Adrenal gland (tissue), 19 donors: ENCODE measurements around the gene GMCL1. TPM values are rescaled to one million over a fixed set of nuclear protein-coding genes. Genes with fewer than 3 reads are reported as not detected.

Experiments
- DNase-seq, 7 donors: peaks; one replicate each; pipeline ENCODE4 v3.0.0-alpha.2; 2019 to 2020
- H3K27ac ChIP-seq, 5 donors: fragments of 200-600 bp; sonication (generic) in 4 of 5; 1 replicate in 3 of 5; 2 replicates in 2 of 5; pipeline versions ENCODE4 v1.5.1 to v1.8.0; 2016 to 2020; ENCODE audit warnings: mild to moderate bottlenecking in 1 of 5
- H3K27me3 ChIP-seq: fragments of 200-600 bp; 2 replicates; pipeline ENCODE4 v1.8.0; 2021
- H3K36me3 ChIP-seq, 2 donors: fragments of 200-600 bp; replicated peaks in 1 of 2; 1 replicate in 1 of 2; 2 replicates in 1 of 2; pipeline versions ENCODE4 v1.5.1 to v1.8.0; 2018 to 2022
- H3K4me1 ChIP-seq, 2 donors: fragments of 200-600 bp; replicated peaks in 1 of 2; 1 replicate in 1 of 2; 2 replicates in 1 of 2; pipeline versions ENCODE4 v1.5.1 to v1.8.0; 2018 to 2021
- H3K4me3 ChIP-seq, 4 donors: fragments of 200-600 bp; sonication (generic) in 3 of 4; one replicate each; pipeline ENCODE4 v1.5.1; 2016 to 2018
- H3K9me3 ChIP-seq, 3 donors: fragments of 200-600 bp; sonication (generic) in 1 of 3; replicated peaks in 1 of 3; 1 replicate in 2 of 3; 2 replicates in 1 of 3; pipeline versions ENCODE4 v1.5.1 to v1.8.0; 2016 to 2021
- POLR2A ChIP-seq, 2 donors: fragments of 450-650 bp; IDR thresholded peaks; one replicate each; pipeline ENCODE4 v1.6.1; 2017; ENCODE audit warnings: antibody characterized with exemption in 2 of 2, mild to moderate bottlenecking in 2 of 2, moderate library complexity in 1 of 2
- WGBS, 4 donors: extraction: QIAGEN DNeasy Blood & Tissue Kit in 2 of 4; methylation state at CpG; one replicate each; pipeline versions ENCODE4 v1.1.5 to v1.1.7; 2013 to 2017; 5-methylcytosine and 5-hydroxymethylcytosine counted together
- intact Hi-C, 2 donors: fragments of 100-400 bp; cut with DNase I; formaldehyde crosslinking; loops; one replicate each; pipeline versions ENCODE4 v1.14.1 to v1.15.0; 2022 to 2023
- long read RNA-seq, 10 donors: library from polyadenylated mRNA in 3 of 10; unstranded in 2 of 10; stranded (forward) in 1 of 10; transcript quantifications; one replicate each; pipeline ENCODE4 v2.0.0 and lab custom pipeline, GENCODE V29; 2021 to 2026
- polyA plus RNA-seq, 3 donors: library from polyadenylated mRNA; stranded (reverse); fragments of 200-250 nt in 2 of 3; fragments of 350-450 nt in 1 of 3; fragmentation: Illumina TruSeq in 1 of 3; extraction: RNeasy Lipid Tissue Mini Kit (QIAGEN cat#74804) in 1 of 3; gene quantifications; one replicate each; pipeline ENCODE4 v1.2.3, GENCODE V29; 2013 to 2014
- total RNA-seq, 9 donors: library from RNA; depleted of rRNA in 4 of 9; stranded (reverse); fragments of >200 nt in 4 of 9; fragments of 120-200 nt in 1 of 9; fragmentation: NEBNext Ultra II Directional in 1 of 9; extraction: Animal tissue kit (Norgen Biotek cat#: 25700) in 1 of 9; gene quantifications; one replicate each; pipeline versions ENCODE4 v1.1.0 to v1.2.4, GENCODE V29; 2013 to 2023
- TF ChIP-seq, protein P1 (sequence below), 6 experiments: fragments of 450-650 bp in 4 of 6; fragments of 200-600 bp in 2 of 6; sonication (generic) in 1 of 6; IDR thresholded peaks; 1 replicate in 5 of 6; 2 replicates in 1 of 6; pipeline versions ENCODE4 v1.5.1 to v1.8.0; 2016 to 2021; ENCODE audit warnings: antibody characterized with exemption in 6 of 6, mild to moderate bottlenecking in 2 of 6, moderate library complexity in 1 of 6
- donor health status: healthy with polysubstance abuse.
- donor health status: Bipolar disorder and iron deficiency.
- donor health status: DM: yes; HTN: yes; CAD: no.
- donor health status: DM: no; HTN: no; CAD: no.
- donor health status: DM: no; HTN: no; CAD: no.
- donor health status: DM: yes; HTN: yes; CAD: no.

GMCL1 gene, protein sequence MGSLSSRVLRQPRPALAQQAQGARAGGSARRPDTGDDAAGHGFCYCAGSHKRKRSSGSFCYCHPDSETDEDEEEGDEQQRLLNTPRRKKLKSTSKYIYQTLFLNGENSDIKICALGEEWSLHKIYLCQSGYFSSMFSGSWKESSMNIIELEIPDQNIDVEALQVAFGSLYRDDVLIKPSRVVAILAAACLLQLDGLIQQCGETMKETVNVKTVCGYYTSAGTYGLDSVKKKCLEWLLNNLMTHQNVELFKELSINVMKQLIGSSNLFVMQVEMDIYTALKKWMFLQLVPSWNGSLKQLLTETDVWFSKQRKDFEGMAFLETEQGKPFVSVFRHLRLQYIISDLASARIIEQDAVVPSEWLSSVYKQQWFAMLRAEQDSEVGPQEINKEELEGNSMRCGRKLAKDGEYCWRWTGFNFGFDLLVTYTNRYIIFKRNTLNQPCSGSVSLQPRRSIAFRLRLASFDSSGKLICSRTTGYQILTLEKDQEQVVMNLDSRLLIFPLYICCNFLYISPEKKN
- 10 to 100 TPM in 6 of 9 donors, 1 to 10 TPM in 3; 7.3 to 14.9 (median 10.2) TPM for total RNA-seq
- polyA plus RNA-seq = 10 to 100 TPM in 1 of 3 donors, 1 to 10 TPM in 2; 2.8 to 11.5 (median 5.1) TPM
- long read RNA-seq, donor 1, full-length matches to known transcripts = 9 of 9 reads
- long read RNA-seq, donor 1, partial matches to known transcripts = 0 of 9 reads
- long read RNA-seq, donor 1, other reads (novel, unspliced or antisense) = 0 of 9 reads
- long read RNA-seq, donor 2 = 0 reads
- long read RNA-seq, donor 3, full-length matches to known transcripts = 3 of 3 reads
- long read RNA-seq, donor 3, partial matches to known transcripts = 0 of 3 reads
- long read RNA-seq, donor 3, other reads (novel, unspliced or antisense) = 0 of 3 reads
- long read RNA-seq, donor 4, full-length matches to known transcripts = 3 of 8 reads
- long read RNA-seq, donor 4, partial matches to known transcripts = 5 of 8 reads
- long read RNA-seq, donor 4, other reads (novel, unspliced or antisense) = 0 of 8 reads
- long read RNA-seq, donor 5, full-length matches to known transcripts = 49 of 53 reads
- long read RNA-seq, donor 5, partial matches to known transcripts = 2 of 53 reads
- long read RNA-seq, donor 5, other reads (novel, unspliced or antisense) = 2 of 53 reads
- long read RNA-seq, donor 6, full-length matches to known transcripts = 1 of 13 reads
- long read RNA-seq, donor 6, partial matches to known transcripts = 12 of 13 reads
- long read RNA-seq, donor 6, other reads (novel, unspliced or antisense) = 0 of 13 reads
- long read RNA-seq, donor 7, partial matches to known transcripts = 0 of 1 reads
- long read RNA-seq, donor 7, other reads (novel, unspliced or antisense) = 0 of 1 reads
- long read RNA-seq, donor 8, full-length matches to known transcripts = 7 of 7 reads
- long read RNA-seq, donor 8, partial matches to known transcripts = 0 of 7 reads
- long read RNA-seq, donor 8, other reads (novel, unspliced or antisense) = 0 of 7 reads
- long read RNA-seq, donor 9, full-length matches to known transcripts = 4 of 4 reads
- long read RNA-seq, donor 9, partial matches to known transcripts = 0 of 4 reads
- long read RNA-seq, donor 9, other reads (novel, unspliced or antisense) = 0 of 4 reads
- long read RNA-seq, donor 10, partial matches to known transcripts = 0 of 2 reads
- long read RNA-seq, donor 10, other reads (novel, unspliced or antisense) = 0 of 2 reads

DNA sequence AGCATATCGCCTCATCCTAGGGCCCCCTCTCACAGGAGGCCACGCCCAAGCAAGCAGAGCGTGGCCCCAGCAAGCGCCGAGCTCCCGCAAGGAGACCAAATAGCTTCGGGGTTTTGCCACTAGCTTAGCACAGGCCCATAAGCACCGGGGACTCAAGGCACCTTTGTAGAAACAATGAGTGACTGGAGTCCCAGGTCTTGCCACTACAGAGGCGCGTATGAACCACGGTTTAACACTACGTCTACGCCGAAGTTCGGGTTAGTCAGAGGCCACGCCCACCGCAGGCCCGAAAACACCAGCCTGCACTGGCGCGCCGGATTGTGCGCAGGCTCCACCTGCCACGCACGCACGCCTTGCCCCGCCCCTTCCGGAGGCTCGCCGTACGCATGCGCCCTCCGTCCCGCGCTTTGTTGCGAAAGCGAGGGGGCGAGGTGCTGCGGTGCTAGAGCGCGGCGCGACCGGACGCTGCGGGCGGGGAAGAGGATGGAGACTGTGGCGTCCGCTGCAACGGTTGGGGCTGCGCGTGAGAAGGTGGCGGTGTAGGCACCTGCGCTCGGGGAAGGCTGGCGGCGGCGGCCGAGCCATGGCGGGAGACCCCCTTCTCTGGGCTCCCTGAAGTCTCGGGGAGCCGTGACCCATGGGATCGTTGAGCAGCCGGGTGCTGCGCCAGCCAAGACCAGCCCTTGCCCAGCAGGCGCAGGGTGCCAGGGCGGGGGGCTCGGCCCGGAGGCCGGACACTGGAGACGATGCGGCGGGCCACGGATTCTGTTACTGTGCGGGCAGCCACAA lies at the start of gene GMCL1:
Gene GMCL1 (plus strand): TSS at position 405 of the 789 bp plus-strand sequence. CDS start 233 bp downstream, at position 638.
- Histone ChIP-seq H3K36me3 (no peaks in the 10 kb centered on the region), H3K27me3 (no peaks in the 10 kb centered on the region), H3K4me3 (peak within 1 kb of the TSS; percentile 76 to 97 (median 86)), H3K9me3 (no peaks in the 10 kb centered on the region), H3K27ac (peak within 1 kb of the TSS; percentile 80 to 94 (median 84)), H3K4me1 (peaks cover 3 to 15% of the 10 kb centered on the region in 2 donors)
- peak; percentile 41 to 92 for TF ChIP-seq POLR2A (IDR thresholded peaks at IDR 0.05)
- TF ChIP-seq, protein P1, sequence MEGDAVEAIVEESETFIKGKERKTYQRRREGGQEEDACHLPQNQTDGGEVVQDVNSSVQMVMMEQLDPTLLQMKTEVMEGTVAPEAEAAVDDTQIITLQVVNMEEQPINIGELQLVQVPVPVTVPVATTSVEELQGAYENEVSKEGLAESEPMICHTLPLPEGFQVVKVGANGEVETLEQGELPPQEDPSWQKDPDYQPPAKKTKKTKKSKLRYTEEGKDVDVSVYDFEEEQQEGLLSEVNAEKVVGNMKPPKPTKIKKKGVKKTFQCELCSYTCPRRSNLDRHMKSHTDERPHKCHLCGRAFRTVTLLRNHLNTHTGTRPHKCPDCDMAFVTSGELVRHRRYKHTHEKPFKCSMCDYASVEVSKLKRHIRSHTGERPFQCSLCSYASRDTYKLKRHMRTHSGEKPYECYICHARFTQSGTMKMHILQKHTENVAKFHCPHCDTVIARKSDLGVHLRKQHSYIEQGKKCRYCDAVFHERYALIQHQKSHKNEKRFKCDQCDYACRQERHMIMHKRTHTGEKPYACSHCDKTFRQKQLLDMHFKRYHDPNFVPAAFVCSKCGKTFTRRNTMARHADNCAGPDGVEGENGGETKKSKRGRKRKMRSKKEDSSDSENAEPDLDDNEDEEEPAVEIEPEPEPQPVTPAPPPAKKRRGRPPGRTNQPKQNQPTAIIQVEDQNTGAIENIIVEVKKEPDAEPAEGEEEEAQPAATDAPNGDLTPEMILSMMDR (IDR thresholded peaks at IDR 0.05) = peak in 1 of 6 experiments; percentile 15
- peak; percentile 96 to 99 (median 98) for DNase-seq
- WGBS, 4 donors = 0 to 1% (median 0%) methylated on average over 18 to 74 of the region's 74 CpGs
- intact Hi-C loops = no loop called here

DNA sequence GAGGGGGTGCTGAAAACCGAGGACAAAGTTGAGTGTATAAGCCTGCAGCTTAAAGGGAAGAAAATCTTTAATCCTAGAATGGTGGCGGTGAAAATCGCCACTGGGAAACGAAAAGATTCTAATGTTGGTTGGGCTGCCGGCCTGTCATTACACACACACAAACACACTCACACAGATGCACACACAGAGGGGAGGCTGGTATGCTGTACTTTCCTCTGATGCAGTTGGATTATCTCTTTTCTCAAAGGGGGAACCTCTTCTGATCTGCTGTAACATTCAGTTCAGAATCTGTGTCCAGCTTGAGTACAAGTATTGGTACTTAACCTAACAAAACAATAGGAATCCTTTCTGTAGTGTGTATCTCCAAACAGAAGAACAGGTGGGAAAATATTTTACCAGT lies 48.5 kb upstream of the GMCL1 start:
- H3K9me3 ChIP-seq = no peaks in the 10 kb centered on the region
- H3K4me3 ChIP-seq = no peak overlapping the region
- peaks cover 0 to 7% of the 10 kb centered on the region in 2 donors for H3K4me1 ChIP-seq
- H3K27ac ChIP-seq = no peak overlapping the region
- WGBS, 4 donors = 77 to 92% (median 83%) methylated on average over 5 of the region's 5 CpGs
- DNase-seq = no peak
- no peaks in the 10 kb centered on the region for H3K36me3 ChIP-seq
- no peaks in the 10 kb centered on the region for H3K27me3 ChIP-seq
- no peak for TF ChIP-seq POLR2A (IDR thresholded peaks at IDR 0.05)
- TF ChIP-seq, protein P1 (IDR thresholded peaks at IDR 0.05) = no peak
- intact Hi-C loops = no loop called here

DNA sequence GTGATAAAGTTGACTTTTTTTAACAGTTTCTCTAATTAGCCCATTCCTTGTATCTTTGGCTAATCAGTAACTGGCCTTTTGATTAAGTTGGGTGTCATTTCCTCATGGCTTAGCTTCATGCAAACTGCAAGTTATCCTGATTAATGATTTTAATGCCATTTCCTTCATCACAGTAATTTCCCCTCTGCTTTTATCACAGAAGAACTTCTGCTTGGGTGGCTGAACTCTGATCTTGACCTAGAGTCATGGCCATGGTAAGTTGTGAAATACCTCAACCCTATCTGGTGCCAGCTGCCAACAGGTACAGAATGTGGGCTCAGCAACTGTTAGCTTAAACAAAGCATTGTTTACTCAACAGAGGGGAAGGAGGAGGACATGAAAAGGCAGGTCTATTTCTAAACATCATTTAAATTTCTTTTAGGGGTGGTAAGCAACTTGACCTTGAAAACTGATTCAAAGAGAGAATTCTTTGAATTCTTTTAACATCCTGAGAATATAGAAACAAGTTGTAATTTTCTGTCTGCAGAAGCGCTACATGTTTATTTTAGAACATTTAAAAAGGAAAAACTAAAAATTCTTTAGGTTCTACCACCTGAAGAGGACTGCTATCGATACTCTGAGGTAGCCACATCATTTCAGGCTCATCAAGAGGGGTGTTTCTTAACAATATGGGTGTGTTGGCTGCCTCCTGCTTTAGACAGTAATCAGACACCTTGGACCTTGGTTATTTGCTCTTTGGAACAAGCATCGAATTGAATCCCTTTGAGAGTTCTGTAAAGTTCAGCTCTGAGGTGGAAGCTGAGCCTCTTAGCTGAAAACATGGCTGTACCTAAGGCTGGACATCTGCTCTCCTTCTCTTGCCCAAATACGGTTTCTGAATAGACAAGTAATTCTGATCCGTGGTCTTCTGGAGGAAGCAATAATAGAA lies 47.9 kb upstream of the GMCL1 start:
- H3K4me3 ChIP-seq = no peak overlapping the region
- intact Hi-C loops = no loop called here
- no peaks in the 10 kb centered on the region for H3K9me3 ChIP-seq
- 74 to 81% (median 76%) methylated on average over 5 of the region's 5 CpGs for WGBS, 4 donors
- H3K27me3 ChIP-seq = no peaks in the 10 kb centered on the region
- no peak overlapping the region for H3K27ac ChIP-seq
- TF ChIP-seq, protein P1 (IDR thresholded peaks at IDR 0.05) = no peak
- DNase-seq = no peak
- no peaks in the 10 kb centered on the region for H3K36me3 ChIP-seq
- peaks cover 0 to 7% of the 10 kb centered on the region in 2 donors for H3K4me1 ChIP-seq
